Panc1 (cell line): Measurements from ENCODE around the gene PRKCZ. TPM values are rescaled to one million over a fixed set of nuclear protein-coding genes. Genes with fewer than 3 reads are reported as not detected.

Experiments used
- ATAC-seq: fragments of 200-7000 bp; cut with Tn5 transposase; 2 replicates; pipeline ENCODE4 v1.9.1; 2020; ENCODE audit warnings: mild to moderate bottlenecking, moderate library complexity
- BruUV-seq: library from RNA; stranded (reverse); fragments of 400-500 nt; replicated peaks from 2 replicates; lab custom pipeline; 2021; lab: Mats Ljungman, UMichigan
- CTCF ChIA-PET: fragments of 300-600 bp; sonication (Branson Sonifier 250); formaldehyde crosslinking; loops from one replicate; lab custom pipeline; 2022; ENCODE audit warnings: antibody characterized with exemption; lab: Charles Lee
- POLR2A ChIA-PET: fragments of 300-600 bp; sonication (Branson Sonifier 250); formaldehyde crosslinking; loops from one replicate; lab custom pipeline; 2022; ENCODE audit warnings: antibody characterized with exemption; lab: Charles Lee
- DNase-seq: peaks from one replicate; pipeline ENCODE4 v3.0.0-alpha.2; 2010; ENCODE audit warnings: low read depth, low spot score
- H3K27ac ChIP-seq: 2 replicates; pipeline ENCODE4 v1.5.1; 2011; ENCODE audit warnings: mild to moderate bottlenecking, low read length, inconsistent platforms
- H3K27me3 ChIP-seq: fragments of 200-500 bp; sonication (Bioruptor generic); 2 replicates; pipeline ENCODE4 v1.6.0; 2014; ENCODE audit warnings: low read length, inconsistent platforms; ENCODE audit not compliant: control insufficient read depth, insufficient read depth
- H3K36me3 ChIP-seq: fragments of 200-500 bp; sonication (Bioruptor generic); 2 replicates; pipeline ENCODE4 v1.5.1; 2014; ENCODE audit warnings: inconsistent platforms, mild to moderate bottlenecking, low read length, moderate library complexity; ENCODE audit not compliant: control insufficient read depth, insufficient read depth
- H3K4me1 ChIP-seq: 2 replicates; pipeline ENCODE4 v1.5.1; 2011; ENCODE audit warnings: inconsistent platforms, mild to moderate bottlenecking, low read length, moderate library complexity; ENCODE audit not compliant: control insufficient read depth, insufficient read depth
- H3K4me3 ChIP-seq, 2 experiments: 2 replicates each; pipeline ENCODE4 v1.5.1; 2011 to 2012; ENCODE audit warnings: low read depth in 2 of 2, low read length in 2 of 2, mild to moderate bottlenecking in 2 of 2, inconsistent platforms in 1 of 2, moderate library complexity in 1 of 2
- H3K9me3 ChIP-seq: fragments of 200-500 bp; sonication (Bioruptor generic); 2 replicates; pipeline ENCODE4 v1.5.1; 2014; ENCODE audit warnings: low read depth, mild to moderate bottlenecking, inconsistent platforms, low read length, moderate library complexity; ENCODE audit not compliant: control insufficient read depth, insufficient read depth
- POLR2AphosphoS5 ChIP-seq: IDR thresholded peaks from 2 replicates; pipeline ENCODE4 v1.6.1; 2012; ENCODE audit warnings: mild to moderate bottlenecking, low read depth, low read length, moderate library complexity
- REST ChIP-seq, 2 experiments: IDR thresholded peaks; 2 replicates each; pipeline ENCODE4 v1.6.1; 2011 to 2012; ENCODE audit warnings: low read depth in 2 of 2, control low read depth in 1 of 2, low read length in 1 of 2, mild to moderate bottlenecking in 1 of 2, moderate library complexity in 1 of 2; ENCODE audit not compliant: insufficient read depth in 1 of 2
- SIN3A ChIP-seq: IDR thresholded peaks from 2 replicates; pipeline ENCODE4 v1.6.1; 2012; ENCODE audit warnings: low read depth, mild to moderate bottlenecking, low read length, moderate library complexity, borderline replicate concordance; ENCODE audit not compliant: insufficient read depth
- TCF7L2 ChIP-seq: IDR thresholded peaks from 2 replicates; pipeline ENCODE4 v1.6.1; 2011; ENCODE audit warnings: mild to moderate bottlenecking, low read depth, low read length, inconsistent platforms
- in situ Hi-C: cut with HindIII; loops from 2 replicates; pipeline ENCODE4 v1.10.0; 2016; ENCODE audit warnings: low sequenced_read_pairs, low pct_unique_long_range_greater_than_20kb
- intact Hi-C: fragments of 100-400 bp; cut with micrococcal nuclease; formaldehyde crosslinking; loops from one replicate; pipeline ENCODE4 v1.10.0; 2022; ENCODE audit not compliant: unreplicated experiment
- total RNA-seq: library from RNA; stranded (reverse); gene quantifications from one replicate; pipeline ENCODE4 v1.2.1, GENCODE V29; 2021; ENCODE audit not compliant: unreplicated experiment
- TF ChIP-seq, protein P1 (sequence below): fragments of 450-650 bp; IDR thresholded peaks from 2 replicates; pipeline ENCODE4 v1.5.1; 2017; ENCODE audit warnings: mild to moderate bottlenecking

The PRKCZ gene
- total RNA-seq, 1 experiment from 2014 or later: 26.7 TPM

- Histone ChIP-seq H3K27ac (no peak overlapping the region), H3K27me3 (no peaks in the 10 kb centered on the region), H3K4me3 (no peak overlapping the region), H3K36me3 (no peaks in the 10 kb centered on the region), H3K4me1 (no peaks in the 10 kb centered on the region), H3K9me3 (no peaks in the 10 kb centered on the region)
- BruUV-seq: no TSS peak
- ATAC-seq (no peak), DNase-seq (no peak)
- intact Hi-C loops (no loop called here), in situ Hi-C loops (no loop called here)
- CTCF ChIA-PET: no interaction called here
- POLR2A ChIA-PET: no interaction called here
- TF ChIP-seq POLR2AphosphoS5 (no peak), REST (IDR thresholded peaks at IDR 0.05; ENCODE audit: insufficient read depth in 1 of 2, low read depth in 2 of 2, low read length in 1 of 2) (no peak), SIN3A (no peak), TCF7L2 (no peak)
- TF ChIP-seq, protein P1, sequence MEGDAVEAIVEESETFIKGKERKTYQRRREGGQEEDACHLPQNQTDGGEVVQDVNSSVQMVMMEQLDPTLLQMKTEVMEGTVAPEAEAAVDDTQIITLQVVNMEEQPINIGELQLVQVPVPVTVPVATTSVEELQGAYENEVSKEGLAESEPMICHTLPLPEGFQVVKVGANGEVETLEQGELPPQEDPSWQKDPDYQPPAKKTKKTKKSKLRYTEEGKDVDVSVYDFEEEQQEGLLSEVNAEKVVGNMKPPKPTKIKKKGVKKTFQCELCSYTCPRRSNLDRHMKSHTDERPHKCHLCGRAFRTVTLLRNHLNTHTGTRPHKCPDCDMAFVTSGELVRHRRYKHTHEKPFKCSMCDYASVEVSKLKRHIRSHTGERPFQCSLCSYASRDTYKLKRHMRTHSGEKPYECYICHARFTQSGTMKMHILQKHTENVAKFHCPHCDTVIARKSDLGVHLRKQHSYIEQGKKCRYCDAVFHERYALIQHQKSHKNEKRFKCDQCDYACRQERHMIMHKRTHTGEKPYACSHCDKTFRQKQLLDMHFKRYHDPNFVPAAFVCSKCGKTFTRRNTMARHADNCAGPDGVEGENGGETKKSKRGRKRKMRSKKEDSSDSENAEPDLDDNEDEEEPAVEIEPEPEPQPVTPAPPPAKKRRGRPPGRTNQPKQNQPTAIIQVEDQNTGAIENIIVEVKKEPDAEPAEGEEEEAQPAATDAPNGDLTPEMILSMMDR: no peak
These were observed 55.7 kb downstream of the PRKCZ start for GRCh38 chr1:2105781-2106524.

GRCh38 chr1:2106659-2107405, 56.6 kb downstream of the PRKCZ start:
- Histone ChIP-seq H3K4me1 (no peaks in the 10 kb centered on the region), H3K4me3 (no peak overlapping the region), H3K9me3 (no peaks in the 10 kb centered on the region), H3K36me3 (no peaks in the 10 kb centered on the region), H3K27me3 (no peaks in the 10 kb centered on the region), H3K27ac (no peak overlapping the region)
- in situ Hi-C loops (no loop called here), intact Hi-C loops (no loop called here)
- CTCF ChIA-PET: no interaction called here
- POLR2A ChIA-PET: no interaction called here
- no peak for TF ChIP-seq SIN3A
- BruUV-seq: no TSS peak
- ATAC-seq (no peak), DNase-seq (no peak)
